NT2/D1 (cell line): Measurements from ENCODE around the gene SHB.

Experiments
- SUZ12 ChIP-seq: IDR thresholded peaks from 2 replicates; pipeline ENCODE4 v1.6.1; 2011; ENCODE audit not compliant: insufficient read length, insufficient read depth; ENCODE audit errors: extremely low read depth
- YY1 ChIP-seq: IDR thresholded peaks from 2 replicates; pipeline ENCODE4 v1.6.1; 2011; ENCODE audit not compliant: insufficient read length, insufficient read depth
- ZNF274 ChIP-seq: IDR thresholded peaks from 2 replicates; pipeline ENCODE4 v1.6.1; 2011; ENCODE audit warnings: mild to moderate bottlenecking, low read depth, low read length

DNA sequence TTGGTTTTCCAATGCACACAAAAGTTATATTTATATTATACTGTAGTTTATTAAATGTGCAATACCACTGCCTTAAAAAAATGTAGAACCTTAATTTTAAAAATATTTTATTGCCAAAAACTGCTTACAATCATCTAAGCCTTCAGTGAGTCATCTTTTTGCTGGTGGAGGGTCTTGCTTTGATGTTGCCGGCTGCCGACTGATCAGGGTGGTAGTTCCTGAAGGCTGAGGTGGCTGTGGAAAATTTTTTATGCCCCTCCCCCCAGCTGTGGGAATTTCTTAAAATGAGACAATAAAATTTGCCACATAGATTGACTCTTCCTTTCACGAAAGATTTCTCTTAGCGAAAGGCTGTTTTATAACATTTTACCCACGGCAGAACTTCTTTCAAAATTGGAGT, 89.2 kb downstream of the SHB start:
- TF ChIP-seq YY1, result no peak
- no peak for TF ChIP-seq ZNF274
- no peak for TF ChIP-seq SUZ12
